Measurements from ENCODE around the gene RFLNA. TPM values are rescaled to one million over a fixed set of nuclear protein-coding genes. Genes with fewer than 3 reads are reported as not detected.

Gene RFLNA
- total RNA-seq, 1 experiment from 2014 or later, result 17.8 TPM

- Histone ChIP-seq H3K4me3 (no peak overlapping the region), H3K27me3 (peaks cover 4% of the 10 kb centered on the region), H3K9me3 (no peaks in the 10 kb centered on the region), H3K36me3 (no peaks in the 10 kb centered on the region)
- no peak for DNase-seq
Measured at GRCh38 chr12:124278389-124279101, 16.3 kb upstream of the RFLNA start.

GRCh38 chr12:124279315-124279714 is 15.6 kb upstream of the RFLNA start:
- Histone ChIP-seq H3K9me3 (no peaks in the 10 kb centered on the region), H3K27me3 (peaks cover 4% of the 10 kb centered on the region), H3K4me3 (no peak overlapping the region), H3K36me3 (no peaks in the 10 kb centered on the region)
- no peak for DNase-seq

- H3K4me3 ChIP-seq, result no peak overlapping the region
- 0 out of 2 replicates have a peak, but pooled peaks cover 3% of the 10 kb centered on the region for H3K9me3 ChIP-seq
- peaks cover 4% of the 10 kb centered on the region for H3K27me3 ChIP-seq
- no peaks in the 10 kb centered on the region for H3K36me3 ChIP-seq
- peak; percentile 34 for DNase-seq
Measured at GRCh38 chr12:124279846-124280360, 15.0 kb upstream of the RFLNA start.

- DNase-seq, result no peak
- Histone ChIP-seq H3K4me3 (no peak overlapping the region), H3K27me3 (peaks cover 4% of the 10 kb centered on the region), H3K36me3 (no peaks in the 10 kb centered on the region), H3K9me3 (0 out of 2 replicates have a peak, but pooled peaks cover 4% of the 10 kb centered on the region)
Measured at GRCh38 chr12:124281309-124281708, 13.6 kb upstream of the RFLNA start.

- Histone ChIP-seq H3K27me3 (peaks cover 4% of the 10 kb centered on the region), H3K36me3 (no peaks in the 10 kb centered on the region), H3K4me3 (no peak overlapping the region), H3K9me3 (0 out of 2 replicates have a peak, but pooled peaks cover 4% of the 10 kb centered on the region)
- DNase-seq, result no peak
Measured at GRCh38 chr12:124282287-124282686, 12.6 kb upstream of the RFLNA start.

- Histone ChIP-seq H3K36me3 (no peaks in the 10 kb centered on the region), H3K4me3 (no peak overlapping the region), H3K27me3 (peaks cover 4% of the 10 kb centered on the region), H3K9me3 (0 out of 2 replicates have a peak, but pooled peaks cover 4% of the 10 kb centered on the region)
- DNase-seq, result no peak
Measured at GRCh38 chr12:124283326-124283725, 11.6 kb upstream of the RFLNA start.

- no peak overlapping the region for H3K4me3 ChIP-seq
- peaks cover 4% of the 10 kb centered on the region for H3K27me3 ChIP-seq
- no peaks in the 10 kb centered on the region for H3K36me3 ChIP-seq
- no peak for DNase-seq
- 0 out of 2 replicates have a peak, but pooled peaks cover 4% of the 10 kb centered on the region for H3K9me3 ChIP-seq
Measured at GRCh38 chr12:124284368-124284767, 10.5 kb upstream of the RFLNA start.

- Histone ChIP-seq H3K4me3 (no peak overlapping the region), H3K27me3 (peaks cover under 1% of the 10 kb centered on the region), H3K9me3 (0 out of 2 replicates have a peak, but pooled peaks cover 4% of the 10 kb centered on the region), H3K36me3 (no peaks in the 10 kb centered on the region)
- no peak for DNase-seq
Measured at GRCh38 chr12:124286414-124286813, 8.5 kb upstream of the RFLNA start.

- Histone ChIP-seq H3K36me3 (no peaks in the 10 kb centered on the region), H3K4me3 (no peak overlapping the region), H3K9me3 (0 out of 2 replicates have a peak, but pooled peaks cover 4% of the 10 kb centered on the region), H3K27me3 (no peaks in the 10 kb centered on the region; the same call in none of the 2 replicates)
- no peak for DNase-seq
Measured at GRCh38 chr12:124286971-124287370, 7.9 kb upstream of the RFLNA start.

GRCh38 chr12:124289634-124290600 is 5.0 kb upstream of the RFLNA start:
- 0 out of 2 replicates have a peak overlapping the region, but pooled peaks have one; percentile 6 for H3K4me3 ChIP-seq
- peak; percentile 57 for DNase-seq
- no peaks in the 10 kb centered on the region; the same call in 1 of the 2 replicates for H3K27me3 ChIP-seq
- H3K36me3 ChIP-seq, result no peaks in the 10 kb centered on the region
- H3K9me3 ChIP-seq, result 0 out of 2 replicates have a peak, but pooled peaks cover under 1% of the 10 kb centered on the region

GRCh38 chr12:124292385-124292784 is 2.5 kb upstream of the RFLNA start:
- Histone ChIP-seq H3K4me3 (no peak overlapping the region), H3K27me3 (no peaks in the 10 kb centered on the region), H3K36me3 (no peaks in the 10 kb centered on the region), H3K9me3 (no peaks in the 10 kb centered on the region)
- DNase-seq, result no peak

- DNase-seq, result no peak
- no peaks in the 10 kb centered on the region for H3K36me3 ChIP-seq
- no peaks in the 10 kb centered on the region for H3K9me3 ChIP-seq
- no peaks in the 10 kb centered on the region for H3K27me3 ChIP-seq
- no peak overlapping the region for H3K4me3 ChIP-seq
Measured at GRCh38 chr12:124293286-124294003, 1.4 kb upstream of the RFLNA start.

GRCh38 chr12:124295431-124296058 is 652 bp downstream of the RFLNA start:
- no peaks in the 10 kb centered on the region for H3K9me3 ChIP-seq
- peak overlapping the region; percentile 25 for H3K4me3 ChIP-seq
- no peaks in the 10 kb centered on the region for H3K36me3 ChIP-seq
- H3K27me3 ChIP-seq, result no peaks in the 10 kb centered on the region
- no peak for DNase-seq

- H3K4me3 ChIP-seq, result no peak overlapping the region
- no peaks in the 10 kb centered on the region for H3K36me3 ChIP-seq
- no peak for DNase-seq
- H3K27me3 ChIP-seq, result no peaks in the 10 kb centered on the region
- H3K9me3 ChIP-seq, result no peaks in the 10 kb centered on the region
Measured at GRCh38 chr12:124296295-124296915, 1.5 kb downstream of the RFLNA start.

GRCh38 chr12:124296916-124297351 is 2.0 kb downstream of the RFLNA start:
- H3K27me3 ChIP-seq, result no peaks in the 10 kb centered on the region

More at GRCh38 chr12:124296916-124297351, 2.0 kb downstream of the RFLNA start:
- Histone ChIP-seq H3K36me3 (no peaks in the 10 kb centered on the region), H3K9me3 (no peaks in the 10 kb centered on the region), H3K4me3 (no peak overlapping the region)
- no peak for DNase-seq
